ENCODE data around the gene DBNDD2.

DBNDD2 gene

DNA sequence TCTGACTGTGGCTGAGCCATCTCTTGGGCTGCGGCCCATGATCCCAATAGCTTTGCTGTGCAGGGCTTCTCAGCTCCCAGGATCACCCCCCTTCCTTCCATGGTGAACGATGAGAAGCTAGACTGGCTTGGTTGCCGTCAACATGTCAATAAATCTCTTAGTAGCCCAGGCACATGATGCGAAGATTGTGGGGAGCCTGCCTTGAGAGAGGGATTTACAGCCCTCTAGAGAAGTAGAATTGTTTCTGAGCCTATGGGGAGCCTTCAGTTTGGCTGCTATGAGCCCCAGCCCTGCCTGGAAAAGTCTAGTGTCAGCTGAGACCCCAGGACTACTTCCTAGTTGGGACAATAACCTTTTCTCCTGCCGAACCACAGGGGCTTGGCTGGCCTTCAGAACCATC is 4.6 kb downstream of the DBNDD2 start:
- Histone ChIP-seq H3K4me1 (peaks cover 31% of the 10 kb centered on the region), H3K9me3 (no peaks in the 10 kb centered on the region), H3K9ac (no peak overlapping the region), H3K4me3 (no peak overlapping the region), H3K27ac (no peak overlapping the region), H3K27me3 (peaks cover 12% of the 10 kb centered on the region), H3K4me2 (no peak overlapping the region), H4K20me1 (peaks cover 7% of the 10 kb centered on the region; the same call in 1 of the 2 replicates), H3K36me3 (no peaks in the 10 kb centered on the region)
- no peak for TF ChIP-seq Cebpa-rat (IDR thresholded peaks at IDR 0.05)

GRCh38 chr20:45413479-45413878 is 5.4 kb downstream of the DBNDD2 start:
- H3K4me1 ChIP-seq: peaks cover 33% of the 10 kb centered on the region

DNA sequence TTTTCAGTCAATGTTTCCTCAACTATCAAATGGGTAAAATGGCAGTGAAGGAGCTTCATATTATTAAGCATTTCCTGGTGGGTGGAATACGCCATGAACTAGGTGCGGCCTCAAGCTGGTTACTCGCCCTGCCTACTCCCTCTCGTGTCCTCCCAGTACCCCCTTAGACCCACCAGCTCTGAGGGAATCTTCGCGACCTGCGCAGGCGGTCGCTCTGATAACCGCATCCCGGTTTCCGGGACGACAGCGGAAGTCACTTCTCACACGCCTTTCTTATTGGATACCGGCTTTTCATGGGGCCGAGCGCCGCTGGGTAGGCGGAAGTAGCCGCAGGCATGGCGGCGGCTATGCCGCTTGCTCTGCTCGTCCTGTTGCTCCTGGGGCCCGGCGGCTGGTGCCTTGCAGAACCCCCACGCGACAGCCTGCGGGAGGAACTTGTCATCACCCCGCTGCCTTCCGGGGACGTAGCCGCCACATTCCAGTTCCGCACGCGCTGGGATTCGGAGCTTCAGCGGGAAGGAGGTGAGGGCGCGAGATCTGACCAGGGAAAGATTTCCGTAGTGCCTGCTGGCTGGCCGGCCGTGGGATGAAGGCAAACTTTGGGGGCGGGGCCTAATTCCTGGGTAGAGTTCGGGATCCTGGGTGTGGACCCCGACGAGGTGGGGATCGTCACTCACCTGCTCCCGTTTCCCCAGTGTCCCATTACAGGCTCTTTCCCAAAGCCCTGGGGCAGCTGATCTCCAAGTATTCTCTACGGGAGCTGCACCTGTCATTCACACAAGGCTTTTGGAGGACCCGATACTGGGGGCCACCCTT is 7.9 kb downstream of the DBNDD2 start, which contains the start of gene PIGT:
PIGT (plus strand) TSS at position 320 of the 816 bp plus-strand sequence; CDS start at position 336, 16 bp downstream.
- Histone ChIP-seq H4K20me1 (peaks cover 17% of the 10 kb centered on the region), H3K4me1 (peaks cover 28% of the 10 kb centered on the region), H3K27ac (peak within 1 kb of the TSS; percentile 86)

More at GRCh38 chr20:45413479-45413878, 5.4 kb downstream of the DBNDD2 start:
- TF ChIP-seq Cebpa-rat (IDR thresholded peaks at IDR 0.05): no peak
- no peaks in the 10 kb centered on the region for H3K9me3 ChIP-seq
- H3K4me3 ChIP-seq: no peak overlapping the region
- peaks cover 4% of the 10 kb centered on the region for H4K20me1 ChIP-seq
- H3K36me3 ChIP-seq: peaks cover 6% of the 10 kb centered on the region
- H3K27ac ChIP-seq: no peak overlapping the region
- H3K27me3 ChIP-seq: peaks cover 3% of the 10 kb centered on the region
- H3K4me2 ChIP-seq: no peak overlapping the region
- no peak overlapping the region for H3K9ac ChIP-seq

DNA sequence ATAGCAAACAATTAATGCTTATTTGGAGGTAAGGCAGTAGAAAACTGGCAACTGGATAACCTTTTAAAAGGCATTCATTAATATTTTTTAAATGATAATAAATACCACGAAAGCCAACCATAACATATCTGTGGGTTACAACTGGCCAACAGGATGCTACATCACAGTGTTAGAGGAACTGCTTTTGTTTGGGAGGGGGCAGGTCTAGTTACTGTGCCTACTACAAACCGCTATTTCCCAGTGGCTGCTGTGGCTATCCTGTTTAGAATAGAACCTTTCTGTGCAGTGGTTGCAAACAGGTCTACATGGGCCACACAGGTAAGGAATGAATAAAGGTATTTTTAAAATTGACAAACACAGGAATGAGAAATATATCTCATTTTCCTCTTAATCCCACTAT is 8.8 kb downstream of the DBNDD2 start:
- H3K9me3 ChIP-seq: no peaks in the 10 kb centered on the region
- TF ChIP-seq Cebpa-rat (IDR thresholded peaks at IDR 0.05): no peak
- peak overlapping the region; percentile 92 for H3K4me2 ChIP-seq
- H3K27me3 ChIP-seq: no peaks in the 10 kb centered on the region
- peaks cover 28% of the 10 kb centered on the region for H3K4me1 ChIP-seq
- peaks cover 41% of the 10 kb centered on the region for H3K36me3 ChIP-seq
- H3K27ac ChIP-seq: no peak overlapping the region
- H4K20me1 ChIP-seq: peaks cover 17% of the 10 kb centered on the region
- peak overlapping the region; percentile 89 for H3K9ac ChIP-seq
- peak overlapping the region; percentile 89 for H3K4me3 ChIP-seq

More for the DNA sequence above, 7.9 kb downstream of the DBNDD2 start, which contains the start of gene PIGT:
- Histone ChIP-seq H3K9me3 (no peaks in the 10 kb centered on the region), H3K27me3 (no peaks in the 10 kb centered on the region), H3K4me3 (peak within 1 kb of the TSS; percentile 89), H3K9ac (peak within 1 kb of the TSS; percentile 89), H3K36me3 (peaks cover 32% of the 10 kb centered on the region), H3K4me2 (peak within 1 kb of the TSS; percentile 92)
- TF ChIP-seq Cebpa-rat (IDR thresholded peaks at IDR 0.05): no peak

DNA sequence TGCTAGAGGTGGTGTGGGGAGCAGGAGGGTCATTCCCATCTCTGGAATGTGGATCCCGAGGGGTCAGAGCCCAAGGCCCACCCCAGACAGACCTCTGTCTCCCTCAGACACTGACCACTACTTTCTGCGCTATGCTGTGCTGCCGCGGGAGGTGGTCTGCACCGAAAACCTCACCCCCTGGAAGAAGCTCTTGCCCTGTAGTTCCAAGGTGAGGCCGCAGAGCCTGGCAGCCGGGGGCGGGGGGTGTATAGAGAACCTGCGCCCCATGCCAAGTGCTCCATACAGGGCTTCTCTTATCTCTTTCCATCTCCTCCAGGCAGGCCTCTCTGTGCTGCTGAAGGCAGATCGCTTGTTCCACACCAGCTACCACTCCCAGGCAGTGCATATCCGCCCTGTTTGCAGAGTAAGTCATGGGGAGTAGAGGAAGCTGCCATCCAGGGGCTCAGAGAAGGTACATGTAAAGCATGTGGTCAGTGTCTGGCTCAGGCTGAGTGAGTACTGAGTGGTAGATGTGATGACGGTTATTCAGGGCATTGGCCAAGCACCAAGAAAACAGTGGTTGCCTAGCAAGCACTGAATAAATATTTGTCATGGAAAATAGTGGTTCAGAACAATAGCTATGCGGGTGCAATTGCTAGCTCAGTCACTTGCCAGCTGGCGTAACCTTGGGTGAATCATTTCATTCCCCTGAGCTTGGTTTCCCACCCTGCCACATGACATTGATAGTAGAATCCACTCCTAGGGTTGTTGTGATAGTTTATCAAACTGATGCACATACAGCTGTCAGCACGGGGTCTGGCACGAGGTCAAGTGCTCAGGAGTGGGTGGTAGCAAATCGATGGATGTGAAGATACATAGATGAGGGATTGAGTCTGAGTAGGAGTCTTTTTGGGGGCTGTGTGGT is 11.4 kb downstream of the DBNDD2 start:
- Histone ChIP-seq H3K27ac (no peak overlapping the region), H3K36me3 (peaks cover 66% of the 10 kb centered on the region), H4K20me1 (peaks cover 17% of the 10 kb centered on the region), H3K4me3 (no peak overlapping the region), H3K4me1 (peaks cover 28% of the 10 kb centered on the region), H3K4me2 (no peak overlapping the region), H3K27me3 (no peaks in the 10 kb centered on the region), H3K9me3 (no peaks in the 10 kb centered on the region), H3K9ac (no peak overlapping the region)
- TF ChIP-seq Cebpa-rat (IDR thresholded peaks at IDR 0.05): no peak

DNA sequence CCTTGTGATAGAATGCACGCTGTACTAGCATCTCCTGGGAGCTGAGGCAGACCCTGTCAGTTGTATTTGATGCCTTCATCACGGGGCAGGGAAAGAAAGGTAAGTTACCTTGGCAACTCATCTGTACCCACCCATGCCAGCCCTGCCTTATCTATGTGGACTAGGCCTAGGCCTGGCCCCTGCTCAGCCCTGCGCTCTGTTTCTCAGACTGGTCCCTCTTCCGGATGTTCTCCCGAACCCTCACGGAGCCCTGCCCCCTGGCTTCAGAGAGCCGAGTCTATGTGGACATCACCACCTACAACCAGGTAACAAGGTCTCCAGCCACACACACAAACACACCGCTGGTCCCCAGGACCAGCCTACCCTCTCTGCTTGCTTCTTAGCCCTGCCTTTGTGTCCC is 12.0 kb downstream of the DBNDD2 start:
- Histone ChIP-seq H3K27ac (no peak overlapping the region), H3K36me3 (peaks cover 71% of the 10 kb centered on the region), H4K20me1 (peaks cover 17% of the 10 kb centered on the region), H3K9ac (no peak overlapping the region), H3K4me2 (no peak overlapping the region), H3K4me3 (no peak overlapping the region), H3K27me3 (no peaks in the 10 kb centered on the region), H3K4me1 (peaks cover 24% of the 10 kb centered on the region), H3K9me3 (no peaks in the 10 kb centered on the region)
- no peak for TF ChIP-seq Cebpa-rat (IDR thresholded peaks at IDR 0.05)

GRCh38 chr20:45423700-45424099 is 15.6 kb downstream of the DBNDD2 start:
- H3K27ac ChIP-seq: no peak overlapping the region
- no peak for TF ChIP-seq Cebpa-rat (IDR thresholded peaks at IDR 0.05)
- no peak overlapping the region for H3K9ac ChIP-seq
- H3K4me3 ChIP-seq: no peak overlapping the region
- no peaks in the 10 kb centered on the region for H3K9me3 ChIP-seq
- H3K4me2 ChIP-seq: no peak overlapping the region
- H3K4me1 ChIP-seq: no peaks in the 10 kb centered on the region
- peaks cover 87% of the 10 kb centered on the region for H3K36me3 ChIP-seq
- no peaks in the 10 kb centered on the region for H3K27me3 ChIP-seq
- H4K20me1 ChIP-seq: peaks cover 10% of the 10 kb centered on the region

DNA sequence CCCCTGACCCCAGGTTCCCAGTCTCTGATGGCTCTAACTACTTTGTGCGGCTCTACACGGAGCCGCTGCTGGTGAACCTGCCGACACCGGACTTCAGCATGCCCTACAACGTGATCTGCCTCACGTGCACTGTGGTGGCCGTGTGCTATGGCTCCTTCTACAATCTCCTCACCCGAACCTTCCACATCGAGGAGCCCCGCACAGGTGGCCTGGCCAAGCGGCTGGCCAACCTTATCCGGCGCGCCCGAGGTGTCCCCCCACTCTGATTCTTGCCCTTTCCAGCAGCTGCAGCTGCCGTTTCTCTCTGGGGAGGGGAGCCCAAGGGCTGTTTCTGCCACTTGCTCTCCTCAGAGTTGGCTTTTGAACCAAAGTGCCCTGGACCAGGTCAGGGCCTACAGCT is 17.5 kb downstream of the DBNDD2 start:
- H3K27me3 ChIP-seq: no peaks in the 10 kb centered on the region
- no peak overlapping the region for H3K27ac ChIP-seq
- no peak for TF ChIP-seq Cebpa-rat (IDR thresholded peaks at IDR 0.05)
- no peak overlapping the region for H3K4me2 ChIP-seq
- H3K9me3 ChIP-seq: no peaks in the 10 kb centered on the region
- H3K4me3 ChIP-seq: no peak overlapping the region
- H3K36me3 ChIP-seq: peaks cover 69% of the 10 kb centered on the region
- no peaks in the 10 kb centered on the region for H3K4me1 ChIP-seq
- H3K9ac ChIP-seq: no peak overlapping the region
- no peaks in the 10 kb centered on the region for H4K20me1 ChIP-seq

GRCh38 chr20:45426320-45427016 is 18.4 kb downstream of the DBNDD2 start:
- H3K4me3 ChIP-seq: no peak overlapping the region
- no peak overlapping the region for H3K4me2 ChIP-seq
- no peaks in the 10 kb centered on the region for H4K20me1 ChIP-seq
- H3K27ac ChIP-seq: no peak overlapping the region
- H3K4me1 ChIP-seq: peaks cover 4% of the 10 kb centered on the region
- H3K9me3 ChIP-seq: no peaks in the 10 kb centered on the region
- H3K36me3 ChIP-seq: peaks cover 60% of the 10 kb centered on the region
- H3K27me3 ChIP-seq: no peaks in the 10 kb centered on the region
- TF ChIP-seq Cebpa-rat (IDR thresholded peaks at IDR 0.05): no peak
- H3K9ac ChIP-seq: no peak overlapping the region
